ENCODE results near the gene CCDC126. TPM values are rescaled to one million over a fixed set of nuclear protein-coding genes. Genes with fewer than 3 reads are reported as not detected.
"Not testable (repeated sequence)": the region's sequence is repeated elsewhere in the genome, so short reads cannot be mapped to it uniquely, and the experiment has no call there.

Gene CCDC126
- total RNA-seq, 1 experiment from 2014 or later = 10.3 TPM

GRCh38 chr7:23679898-23680413, 82.8 kb downstream of the CCDC126 start, which contains the start of gene FAM221A:
Gene FAM221A, plus strand, starts transcription at chr7:23680199. Its CDS starts 20 bp downstream, at chr7:23680219.
- ChIA-PET POLR2A (no interaction called here), CTCF (interaction anchor here (0.6 to 1.1 kb wide), 2 partner anchors 65 to 475 kb away, joined by 3 to 4 read pairs; no protein-coding TSS in a partner anchor)
- peak; percentile 45 for DNase-seq (ENCODE audit: low read depth, low spot score)
- Histone ChIP-seq H3K27ac (ENCODE audit: low read length) (peak within 1 kb of the TSS; percentile 73), H3K4me3 (ENCODE audit: low read depth in 2 of 2, low read length in 2 of 2) (peak within 1 kb of the TSS; percentile 67 to 70), H3K9me3 (ENCODE audit: control insufficient read depth, insufficient read depth, low read depth, low read length) (no peaks in the 10 kb centered on the region), H3K36me3 (ENCODE audit: control insufficient read depth, insufficient read depth, low read length) (no peaks in the 10 kb centered on the region), H3K4me1 (ENCODE audit: control insufficient read depth, insufficient read depth, low read length) (peaks cover 5% of the 10 kb centered on the region; the same call in 1 of the 2 replicates), H3K27me3 (ENCODE audit: control insufficient read depth, insufficient read depth, low read length) (no peaks in the 10 kb centered on the region)
- no TSS peak for BruUV-seq (replicated peaks)
- TF ChIP-seq CTCF (IDR thresholded peaks at IDR 0.05) (peak; percentile 96), REST (IDR thresholded peaks at IDR 0.05; ENCODE audit: insufficient read depth in 1 of 2, low read depth in 2 of 2, low read length in 1 of 2) (no peak), SIN3A (IDR thresholded peaks at IDR 0.05; ENCODE audit: borderline replicate concordance, insufficient read depth, low read depth, low read length) (peak; percentile 71; the same call in 1 of the 2 replicates)
- intact Hi-C loops (cut with micrococcal nuclease; ENCODE audit: unreplicated experiment) = no loop called here
- ATAC-seq = peak; percentile 99
- in situ Hi-C loops (cut with HindIII; ENCODE audit: low pct_unique_long_range_greater_than_20kb, low sequenced_read_pairs) = no loop called here

GRCh38 chr7:23680414-23681405, 83.5 kb downstream of the CCDC126 start:
- TF ChIP-seq REST (IDR thresholded peaks at IDR 0.05; ENCODE audit: insufficient read depth in 1 of 2, low read depth in 2 of 2, low read length in 1 of 2) (no peak), SIN3A (IDR thresholded peaks at IDR 0.05; ENCODE audit: borderline replicate concordance, insufficient read depth, low read depth, low read length) (0 out of 2 replicates have a peak, but pooled peaks have one; percentile 46), TCF7L2 (IDR thresholded peaks at IDR 0.05; ENCODE audit: low read depth, low read length) (peak; percentile 60), CTCF (IDR thresholded peaks at IDR 0.05) (no peak)
- intact Hi-C loops (cut with micrococcal nuclease; ENCODE audit: unreplicated experiment) (no loop called here), in situ Hi-C loops (cut with HindIII; ENCODE audit: low pct_unique_long_range_greater_than_20kb, low sequenced_read_pairs) (no loop called here)
- no TSS peak for BruUV-seq (replicated peaks)
- Histone ChIP-seq H3K9me3 (ENCODE audit: control insufficient read depth, insufficient read depth, low read depth, low read length) (no peaks in the 10 kb centered on the region), H3K4me3 (ENCODE audit: low read depth in 2 of 2, low read length in 2 of 2) (peak overlapping the region; percentile 67 to 70), H3K36me3 (ENCODE audit: control insufficient read depth, insufficient read depth, low read length) (no peaks in the 10 kb centered on the region), H3K4me1 (ENCODE audit: control insufficient read depth, insufficient read depth, low read length) (peaks cover 10% of the 10 kb centered on the region), H3K27ac (ENCODE audit: low read length) (peak overlapping the region; percentile 73), H3K27me3 (ENCODE audit: control insufficient read depth, insufficient read depth, low read length) (no peaks in the 10 kb centered on the region)
- ChIA-PET POLR2A (no interaction called here), CTCF (interaction anchor here (0.6 to 1.1 kb wide), 2 partner anchors 66 to 476 kb away, joined by 3 to 4 read pairs; no protein-coding TSS in a partner anchor)
- DNase-seq (ENCODE audit: low read depth, low spot score) (no peak), ATAC-seq (peak; percentile 67)

DNA sequence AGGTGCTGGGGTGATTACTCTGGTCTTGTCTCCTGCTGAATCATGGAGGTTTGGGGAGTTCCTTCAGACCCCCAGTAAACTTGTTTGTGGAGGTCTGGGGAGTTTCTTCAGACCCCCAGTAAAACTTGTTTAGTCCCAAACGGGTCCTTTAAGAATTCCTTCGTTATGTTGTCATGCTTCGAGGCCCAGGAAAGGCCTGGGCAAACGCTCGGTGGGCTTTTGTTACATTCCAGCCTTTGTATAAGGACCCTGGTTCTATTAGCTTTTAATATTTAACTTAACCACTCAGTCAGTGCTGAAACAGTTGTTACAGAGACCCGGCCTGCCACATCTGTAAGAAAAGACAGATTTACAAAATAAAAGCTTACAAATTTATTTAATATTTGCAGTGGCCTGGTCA, 86.9 kb downstream of the CCDC126 start:
- H3K4me3 ChIP-seq (ENCODE audit: low read depth in 2 of 2, low read length in 2 of 2); in situ Hi-C loops (cut with HindIII; ENCODE audit: low pct_unique_long_range_greater_than_20kb, low sequenced_read_pairs); POLR2A ChIA-PET; BruUV-seq (replicated peaks); H3K27ac ChIP-seq (ENCODE audit: low read length); H3K36me3 ChIP-seq (ENCODE audit: control insufficient read depth, insufficient read depth, low read length); CTCF ChIA-PET; H3K27me3 ChIP-seq (ENCODE audit: control insufficient read depth, insufficient read depth, low read length); H3K9me3 ChIP-seq (ENCODE audit: control insufficient read depth, insufficient read depth, low read depth, low read length); DNase-seq (ENCODE audit: low read depth, low spot score); intact Hi-C loops (cut with micrococcal nuclease; ENCODE audit: unreplicated experiment); ATAC-seq: not testable (repeated sequence)
- peaks cover 12% of the 10 kb centered on the region for H3K4me1 ChIP-seq (ENCODE audit: control insufficient read depth, insufficient read depth, low read length)
